ENCODE measurements around the gene ITGB4.
A peak's percentile ranks its signal among the peaks of the same experiment; 100 is the strongest.

Gene ITGB4

DNA sequence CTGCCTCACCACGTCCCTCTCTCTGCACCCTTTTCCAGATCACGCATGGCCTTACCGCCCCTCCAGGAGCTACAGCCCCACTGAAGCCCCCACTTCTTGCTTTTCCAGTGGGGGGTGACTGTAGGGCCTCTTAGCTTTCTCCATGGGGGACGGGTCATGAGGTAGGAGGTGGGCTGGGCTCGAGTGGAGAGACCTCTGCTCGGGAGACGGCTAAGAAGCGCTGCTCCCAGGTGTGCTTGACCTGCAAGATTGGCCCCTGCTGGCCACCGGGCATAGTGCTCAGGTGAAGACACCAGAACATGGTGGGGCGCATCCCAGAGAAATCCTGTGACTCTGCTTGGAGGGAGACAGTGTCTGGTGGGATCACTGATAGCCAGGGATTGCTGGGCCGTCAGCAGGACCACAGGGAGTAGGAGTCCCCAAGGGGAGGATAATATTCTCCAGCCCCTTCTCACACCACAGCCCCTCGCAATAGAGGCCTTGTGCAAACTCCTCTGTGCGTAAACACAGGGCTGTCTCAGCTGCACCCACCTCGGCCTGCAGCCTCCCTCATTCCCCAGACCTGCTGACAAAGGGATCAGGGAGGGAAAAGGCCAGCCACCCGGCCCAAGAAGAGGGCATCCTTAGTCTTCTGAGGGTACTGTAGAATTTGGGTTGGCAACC lies 52.7 kb downstream of the ITGB4 start:
- no peak for DNase-seq

DNA sequence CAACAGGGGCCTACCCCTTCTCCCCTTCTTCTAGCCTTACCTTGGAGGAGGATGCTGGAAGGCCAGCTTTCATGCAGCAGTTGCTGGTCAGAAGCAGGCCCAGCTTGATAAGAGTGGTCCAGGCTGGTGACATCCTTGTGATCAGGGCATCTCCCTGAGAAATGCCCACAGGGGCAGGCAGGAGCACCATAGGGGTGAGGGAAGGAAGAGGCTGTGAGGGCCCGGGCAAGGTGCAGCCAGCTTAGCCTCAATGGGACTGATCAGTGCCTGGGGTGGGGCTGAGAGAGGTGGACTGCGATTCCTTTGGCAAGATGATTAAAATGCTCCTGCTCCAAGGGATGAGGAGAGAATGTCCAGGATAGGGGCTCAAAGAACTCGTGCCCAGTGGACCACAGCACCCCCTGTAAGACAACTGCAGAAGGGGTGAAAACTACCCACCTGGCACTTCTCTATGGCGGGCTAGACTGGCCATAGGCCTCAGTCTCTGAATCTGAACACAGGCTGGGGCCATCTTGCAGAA lies 53.3 kb downstream of the ITGB4 start:
- no peak for DNase-seq

DNA sequence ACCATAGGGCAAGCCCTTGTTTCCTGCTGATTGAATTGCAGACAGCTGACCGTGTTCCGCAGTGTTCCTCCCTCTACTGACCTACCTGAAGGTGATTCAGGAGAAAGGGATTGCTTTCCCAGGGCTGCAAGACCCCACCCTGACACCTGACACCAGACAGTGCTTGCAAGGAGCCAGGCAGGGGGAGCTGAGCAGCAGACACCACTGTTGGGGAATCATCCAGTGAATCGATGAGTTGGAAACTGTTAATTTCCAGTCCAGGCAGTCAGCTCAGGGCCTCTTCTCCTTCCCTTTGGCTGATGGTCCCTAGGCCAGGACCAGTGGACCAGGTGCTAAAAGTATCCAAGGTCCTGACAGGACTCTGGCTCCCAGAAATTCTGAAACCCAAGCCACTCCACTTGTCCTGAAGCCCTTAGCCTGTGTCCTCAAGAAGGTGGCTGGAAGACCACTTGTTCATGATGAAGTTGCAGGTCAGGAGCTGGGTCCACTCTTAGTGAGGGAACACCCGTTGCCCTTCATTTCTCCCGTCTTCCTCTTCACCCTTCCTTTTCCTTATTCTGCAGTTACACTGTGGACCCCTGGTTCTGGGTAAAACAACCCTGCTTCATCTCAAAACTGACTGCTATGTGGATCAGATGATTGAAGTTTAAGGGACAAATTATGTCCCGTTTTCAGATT lies 53.9 kb downstream of the ITGB4 start:
- peak; percentile 66 for DNase-seq

DNA sequence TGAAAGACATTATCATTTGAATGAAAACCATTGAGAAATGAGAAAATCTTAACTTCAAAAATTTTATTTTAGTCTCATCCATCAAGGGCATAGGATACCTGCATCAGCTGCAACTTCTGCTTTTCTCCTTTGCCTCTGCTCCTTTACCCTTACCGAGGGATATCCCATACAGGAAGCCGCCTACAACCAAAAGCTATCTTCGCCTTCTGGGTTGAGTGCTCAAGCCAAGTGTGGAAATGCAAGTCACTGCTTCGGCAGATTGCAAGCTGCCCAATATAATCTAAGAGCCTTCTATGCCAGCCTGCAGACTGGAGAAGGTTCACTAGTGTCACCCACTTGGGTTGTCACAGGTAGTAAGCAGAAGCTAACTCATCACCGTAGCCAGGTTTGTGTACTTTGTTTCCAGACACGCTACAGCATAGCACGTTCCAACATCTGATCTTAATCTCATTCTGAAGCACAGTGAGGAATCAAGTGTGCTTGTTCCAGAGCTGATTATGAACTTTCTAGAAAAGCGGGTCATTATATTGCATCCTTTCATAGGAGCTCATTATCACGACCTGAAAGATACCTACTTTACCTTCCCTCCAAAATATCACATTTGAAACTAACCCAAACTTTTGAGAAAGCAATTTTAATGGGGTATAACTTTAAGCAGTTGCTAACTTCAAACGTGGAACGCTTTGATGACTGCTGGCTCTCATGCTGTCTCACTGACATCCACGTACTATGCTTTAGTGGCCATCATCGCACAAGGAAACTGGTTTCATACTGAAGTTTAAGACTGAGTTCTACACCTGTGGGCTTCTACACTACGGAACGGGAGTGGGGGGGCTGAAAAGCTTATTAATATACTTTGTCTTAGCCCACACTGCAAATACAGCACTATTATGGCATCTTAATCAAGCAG lies 55.4 kb downstream of the ITGB4 start:
- DNase-seq = peak; percentile 94

DNA sequence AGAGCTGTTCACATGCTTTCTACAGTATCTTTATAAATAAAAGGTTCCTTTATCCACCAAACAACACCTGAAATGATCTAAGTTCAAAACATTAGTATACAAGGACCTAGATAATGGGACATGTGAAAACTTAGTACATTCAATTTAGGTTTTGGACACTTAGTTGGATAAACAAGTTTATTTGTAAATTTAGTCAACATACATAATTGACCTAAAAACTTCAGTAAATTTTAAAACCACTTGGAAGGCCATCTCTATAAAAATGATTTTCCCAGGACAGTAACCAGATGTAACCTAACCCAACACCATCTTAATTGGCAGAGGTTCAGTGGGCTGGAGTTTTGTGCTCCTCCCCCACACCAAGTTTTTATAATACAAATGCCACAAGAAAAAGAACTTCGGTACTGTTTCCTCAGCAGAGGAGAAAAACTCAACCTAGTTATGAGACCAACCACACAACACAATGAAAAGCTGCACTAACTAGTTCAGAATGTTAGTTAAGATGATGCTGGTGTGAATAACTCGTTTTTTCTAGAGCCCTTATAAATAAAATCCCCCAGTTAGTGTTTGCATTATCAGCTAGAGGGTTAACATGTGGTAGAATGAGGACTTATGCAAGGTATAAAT lies 56.1 kb downstream of the ITGB4 start:
- peak; percentile 60 for DNase-seq

- DNase-seq = peak; percentile 34
Measured at GRCh38 chr17:75778066-75778860, 57.0 kb downstream of the ITGB4 start.

- DNase-seq = peak; percentile 79
Measured at GRCh38 chr17:75778861-75779249, 57.6 kb downstream of the ITGB4 start.

GRCh38 chr17:75779250-75779986 lies 58.2 kb downstream of the ITGB4 start:
- DNase-seq = peak; percentile 99

GRCh38 chr17:75779987-75780889 lies 59.0 kb downstream of the ITGB4 start:
- peak; percentile 50 for DNase-seq

- peak; percentile 94 for DNase-seq
Measured at GRCh38 chr17:75783069-75783783, 62.0 kb downstream of the ITGB4 start.

DNA sequence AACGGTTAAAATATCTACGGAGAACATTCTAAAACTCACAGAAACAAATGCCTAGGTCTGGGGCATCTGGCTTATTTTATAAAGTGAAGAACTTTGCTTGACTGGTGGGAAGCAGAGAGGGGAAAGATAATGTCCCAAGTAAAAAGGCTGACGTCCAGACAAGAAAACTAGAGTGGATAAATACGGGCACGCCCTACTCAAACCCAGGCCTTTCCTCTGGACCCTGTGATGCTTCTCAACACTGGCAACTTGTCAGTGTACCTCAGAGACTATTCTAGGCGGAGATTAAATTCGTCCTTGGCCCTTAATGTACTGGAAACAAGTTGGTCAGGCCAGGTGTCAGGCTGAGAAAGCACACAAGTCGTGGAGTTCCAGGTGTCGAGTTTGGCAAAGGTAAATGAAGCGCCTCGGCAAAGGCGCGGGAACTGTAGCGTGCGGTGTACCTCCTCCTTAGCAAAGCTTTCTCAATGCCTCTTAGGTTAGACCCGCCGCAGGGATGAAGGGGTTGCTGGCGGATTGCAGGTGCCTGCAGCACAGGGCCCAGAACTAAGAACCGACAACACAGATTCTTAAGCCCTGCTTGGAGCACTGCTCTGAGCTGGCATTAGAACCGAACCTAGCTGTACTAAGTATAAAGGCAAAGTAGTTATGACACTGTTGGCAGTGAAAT lies 62.7 kb downstream of the ITGB4 start:
- peak; percentile 69 for DNase-seq

GRCh38 chr17:75784473-75785015 lies 63.3 kb downstream of the ITGB4 start, which contains the start of gene UNK:
TSS of gene UNK (plus strand) at chr17:75784806. CDS start at chr17:75784881, 75 bp downstream.
- peak; percentile 99 for DNase-seq

DNA sequence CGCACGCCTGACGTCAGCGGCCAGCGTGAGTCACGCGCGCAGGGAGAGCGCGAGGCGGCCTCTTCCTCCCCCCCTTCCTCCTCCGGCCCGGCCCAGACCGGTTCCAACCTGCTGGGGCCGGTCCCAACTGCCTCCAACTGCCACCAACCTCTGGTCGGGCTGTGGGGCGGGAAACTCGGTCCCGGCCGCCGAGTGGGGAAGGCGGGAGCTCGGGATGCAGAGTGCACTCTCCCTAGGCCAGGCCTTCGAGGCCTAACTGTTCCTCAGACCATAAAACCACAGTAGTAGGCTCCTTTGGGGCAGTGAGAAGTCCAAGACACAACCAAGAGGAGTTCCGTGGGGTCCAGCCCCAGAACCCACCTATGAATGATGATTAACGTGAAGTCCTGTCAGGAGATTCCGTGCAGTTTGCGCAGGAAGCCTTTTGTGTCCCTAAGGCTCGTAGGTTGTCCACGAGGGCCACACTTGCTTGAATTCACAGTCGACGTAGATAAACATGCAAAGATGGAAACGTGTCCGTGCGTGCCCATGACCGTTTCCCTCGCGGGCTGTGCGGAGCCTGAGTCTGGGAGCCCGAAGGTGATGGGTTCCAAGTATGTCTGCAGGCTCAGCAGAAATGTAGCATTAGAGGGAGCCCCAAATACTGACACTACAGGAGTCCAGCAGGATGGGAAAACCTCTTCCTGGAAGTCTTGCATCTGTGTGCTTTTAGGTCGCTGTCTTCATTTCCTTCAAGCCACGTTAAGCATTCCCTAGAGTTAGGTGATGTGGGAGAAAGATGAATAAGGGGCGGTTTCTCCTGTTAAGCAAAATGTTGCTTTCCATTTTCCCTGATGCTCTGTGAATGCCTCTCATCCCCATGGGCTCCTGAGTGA lies 64.0 kb downstream of the ITGB4 start:
- DNase-seq = peak; percentile 97

GRCh38 chr17:75791254-75791653 lies 70.0 kb downstream of the ITGB4 start:
- no peak for DNase-seq

- no peak for DNase-seq
Measured at GRCh38 chr17:75793460-75793859, 72.2 kb downstream of the ITGB4 start.

DNA sequence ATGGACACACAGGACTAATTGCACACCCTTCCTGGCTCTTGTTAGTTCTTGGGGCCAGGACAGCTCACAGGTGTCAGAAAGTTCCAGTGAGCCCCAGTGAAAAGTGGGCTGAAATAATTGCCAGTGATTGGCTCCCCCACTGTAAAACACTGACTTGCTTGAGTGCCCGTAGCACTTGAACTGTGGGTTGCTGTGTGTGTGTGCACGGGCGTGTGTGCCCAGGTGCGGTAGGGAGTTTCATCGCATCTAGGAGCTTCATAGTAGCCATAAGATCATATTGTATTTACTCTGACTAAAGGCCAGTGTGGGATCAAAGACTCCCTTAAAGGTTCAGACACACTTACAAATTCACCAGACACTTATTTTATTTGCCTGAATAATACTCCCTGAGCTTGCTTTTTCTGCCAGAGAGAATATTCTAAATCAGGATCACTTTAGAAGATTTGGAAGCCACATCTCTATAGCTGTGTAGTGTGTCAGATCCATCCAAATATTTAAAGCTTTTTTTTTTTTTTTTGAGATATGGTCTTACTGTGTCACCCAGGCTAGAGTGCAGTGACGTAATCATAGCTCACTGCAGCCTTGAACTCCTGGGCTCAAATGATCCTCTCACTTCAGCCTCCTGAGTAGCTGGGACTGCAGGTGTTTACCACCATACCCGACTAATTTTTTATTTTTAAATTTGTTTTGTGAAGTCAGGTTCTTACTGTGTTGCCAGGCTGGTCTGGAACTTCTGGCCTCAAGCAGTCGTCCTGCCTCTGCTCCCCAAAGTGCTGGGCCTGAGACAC lies 74.8 kb downstream of the ITGB4 start:
- peak; percentile 8 for DNase-seq

- DNase-seq = no peak
Measured at GRCh38 chr17:75799402-75799801, 78.1 kb downstream of the ITGB4 start.

All from OCI-M1 (cell line).